Measurements from ENCODE around the gene MYL12B. TPM values are rescaled to one million over a fixed set of nuclear protein-coding genes. Genes with fewer than 3 reads are reported as not detected.

Gene MYL12B
- total RNA-seq, 2 experiments from 2014 or later = 402 to 404 TPM

- POLR2A ChIA-PET = interaction anchor here (0.9 kb wide), 1 partner anchor 10 kb away, joined by 3 read pairs; no protein-coding TSS in a partner anchor
- Mint-ChIP-seq H3K9me3 (ENCODE audit: insufficient read depth) (no peaks in the 10 kb centered on the region), H3K27ac (no peak overlapping the region), H3K4me3 (no peak overlapping the region), H3K27me3 (ENCODE audit: low read depth) (no peaks in the 10 kb centered on the region), H3K4me1 (ENCODE audit: low read depth) (no peaks in the 10 kb centered on the region), H3K36me3 (ENCODE audit: low read depth) (no peaks in the 10 kb centered on the region)
- ATAC-seq (no peak), DNase-seq (no peak)
- CTCF ChIA-PET = interaction anchor here (0.8 to 1.4 kb wide), 5 partner anchors 8 to 93 kb away, joined by 3 to 5 read pairs (median 3); no protein-coding TSS in a partner anchor
These were observed 40.4 kb upstream of the MYL12B start for GRCh38 chr18:3221496-3221895.

DNA sequence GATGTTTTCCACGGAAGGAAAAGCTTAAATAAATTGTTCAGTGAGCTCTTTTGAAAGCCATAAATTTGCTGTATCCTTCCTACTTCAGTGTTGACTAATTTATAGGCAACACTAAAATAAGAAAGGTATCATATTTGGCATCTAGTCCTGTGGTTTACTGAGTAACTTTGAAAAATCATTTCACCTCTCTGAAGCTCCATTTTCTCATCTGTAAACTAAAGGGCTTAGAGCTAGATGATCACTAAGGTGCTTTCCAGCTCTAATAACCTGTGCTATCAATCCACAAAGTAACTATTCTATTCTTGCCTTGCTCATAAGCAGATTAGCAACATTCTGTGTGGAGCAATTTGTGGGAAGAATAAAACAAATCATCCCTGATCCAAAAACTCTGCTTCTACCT lies 38.6 kb upstream of the MYL12B start:
- Mint-ChIP-seq H3K36me3 (ENCODE audit: low read depth) (no peaks in the 10 kb centered on the region), H3K9me3 (ENCODE audit: insufficient read depth) (no peaks in the 10 kb centered on the region), H3K4me1 (ENCODE audit: low read depth) (no peaks in the 10 kb centered on the region), H3K4me3 (no peak overlapping the region), H3K27me3 (ENCODE audit: low read depth) (no peaks in the 10 kb centered on the region), H3K27ac (no peak overlapping the region)
- CTCF ChIA-PET = interaction anchor here (1.0 kb wide), 1 partner anchor 94 kb away, joined by 5 read pairs; no protein-coding TSS in a partner anchor
- POLR2A ChIA-PET = no interaction called here
- ATAC-seq (no peak), DNase-seq (no peak)

DNA sequence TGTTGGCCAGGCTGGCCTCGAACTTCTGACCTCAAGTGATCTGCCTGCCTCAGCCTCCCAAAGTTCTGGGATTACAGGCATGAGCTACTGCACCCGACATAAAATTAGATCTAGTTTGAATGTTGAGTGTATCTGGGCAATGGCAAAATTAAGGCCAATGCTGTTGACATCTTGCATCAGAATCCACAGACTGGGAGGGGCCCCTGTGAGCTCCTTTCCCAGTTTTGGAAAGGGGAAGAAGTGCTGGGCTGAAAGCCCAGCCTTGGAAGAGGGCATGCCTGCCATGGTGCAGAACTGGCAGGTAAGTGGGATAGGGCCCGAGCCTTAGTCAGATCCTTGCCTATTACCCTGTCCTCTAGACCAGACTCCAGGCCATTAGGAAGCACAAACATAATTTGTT lies 37.7 kb upstream of the MYL12B start:
- H3K27me3 Mint-ChIP-seq (ENCODE audit: low read depth) = no peaks in the 10 kb centered on the region
- H3K9me3 Mint-ChIP-seq (ENCODE audit: insufficient read depth) = no peaks in the 10 kb centered on the region
- H3K36me3 Mint-ChIP-seq (ENCODE audit: low read depth) = no peaks in the 10 kb centered on the region
- no peak overlapping the region for H3K27ac Mint-ChIP-seq
- no peak overlapping the region for H3K4me3 Mint-ChIP-seq
- DNase-seq (no peak), ATAC-seq (no peak)
- no peaks in the 10 kb centered on the region for H3K4me1 Mint-ChIP-seq (ENCODE audit: low read depth)
- ChIA-PET CTCF (interaction anchor here (0.6 kb wide), 1 partner anchor 73 kb away, joined by 3 read pairs; no protein-coding TSS in a partner anchor), POLR2A (no interaction called here)

- no peak overlapping the region for H3K27ac Mint-ChIP-seq
- no peak overlapping the region for H3K4me3 Mint-ChIP-seq
- ATAC-seq = no peak
- H3K27me3 Mint-ChIP-seq (ENCODE audit: low read depth) = no peaks in the 10 kb centered on the region
- H3K36me3 Mint-ChIP-seq (ENCODE audit: low read depth) = no peaks in the 10 kb centered on the region
- ChIA-PET CTCF (interaction anchor here (0.6 to 2.2 kb wide), 3 partner anchors 9 to 115 kb away, joined by 3 to 6 read pairs (median 3); no protein-coding TSS in a partner anchor), POLR2A (interaction anchor here (0.7 kb wide), 1 partner anchor 38 kb away, joined by 3 read pairs; no protein-coding TSS in a partner anchor)
- H3K4me1 Mint-ChIP-seq (ENCODE audit: low read depth) = peaks cover 3% of the 10 kb centered on the region
- H3K9me3 Mint-ChIP-seq (ENCODE audit: insufficient read depth) = no peaks in the 10 kb centered on the region
- DNase-seq = no peak
These were observed 36.3 kb upstream of the MYL12B start for GRCh38 chr18:3225588-3225987.

DNA sequence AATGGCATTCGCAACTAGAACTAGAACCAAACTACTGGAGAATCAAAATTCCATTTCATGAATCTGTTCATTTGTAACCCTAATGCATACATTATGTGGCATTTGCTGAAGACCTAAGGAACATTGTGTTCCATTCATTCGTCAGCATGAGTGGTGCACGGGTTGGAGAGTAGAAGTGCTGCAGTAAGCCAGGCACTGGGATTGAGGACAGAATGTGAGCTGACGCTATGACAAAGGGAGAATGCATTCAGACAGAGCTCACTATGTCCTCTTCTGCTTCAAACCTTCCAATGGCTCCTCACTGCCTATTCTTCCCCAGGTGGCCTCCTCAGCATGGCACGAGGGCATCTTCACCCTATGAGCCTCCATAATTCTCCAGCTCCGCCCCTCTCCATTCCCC lies 35.9 kb upstream of the MYL12B start:
- no peak for DNase-seq
- no peaks in the 10 kb centered on the region for H3K27me3 Mint-ChIP-seq (ENCODE audit: low read depth)
- ATAC-seq = no peak

GRCh38 chr18:3230401-3231334 lies 31.3 kb upstream of the MYL12B start:
- CTCF ChIA-PET = interaction anchor here (0.7 kb wide), 1 partner anchor 34 kb away, joined by 3 read pairs; no protein-coding TSS in a partner anchor
- H3K27me3 Mint-ChIP-seq (ENCODE audit: low read depth) = no peaks in the 10 kb centered on the region
- DNase-seq (no peak), ATAC-seq (no peak)
- peaks cover 5% of the 10 kb centered on the region for H3K4me1 Mint-ChIP-seq (ENCODE audit: low read depth)
- no peak overlapping the region for H3K4me3 Mint-ChIP-seq
- POLR2A ChIA-PET = no interaction called here
- no peak overlapping the region for H3K27ac Mint-ChIP-seq
- no peaks in the 10 kb centered on the region for H3K36me3 Mint-ChIP-seq (ENCODE audit: low read depth)
- H3K9me3 Mint-ChIP-seq (ENCODE audit: insufficient read depth) = no peaks in the 10 kb centered on the region

More for the DNA sequence above, 35.9 kb upstream of the MYL12B start:
- ChIA-PET CTCF (interaction anchor here (0.6 to 2.2 kb wide), 2 partner anchors 8 to 13 kb away, joined by 3 to 6 read pairs; no protein-coding TSS in a partner anchor), POLR2A (no interaction called here)
- H3K36me3 Mint-ChIP-seq (ENCODE audit: low read depth) = no peaks in the 10 kb centered on the region
- peaks cover 5% of the 10 kb centered on the region for H3K4me1 Mint-ChIP-seq (ENCODE audit: low read depth)
- H3K4me3 Mint-ChIP-seq = no peak overlapping the region
- H3K27ac Mint-ChIP-seq = no peak overlapping the region
- no peaks in the 10 kb centered on the region for H3K9me3 Mint-ChIP-seq (ENCODE audit: insufficient read depth)

GRCh38 chr18:3233004-3233403 lies 28.9 kb upstream of the MYL12B start:
- no peak for ATAC-seq
- no peaks in the 10 kb centered on the region for H3K36me3 Mint-ChIP-seq (ENCODE audit: low read depth)
- CTCF ChIA-PET = interaction anchor here (0.9 kb wide), 1 partner anchor 11 kb away, joined by 3 read pairs; no protein-coding TSS in a partner anchor
- H3K4me3 Mint-ChIP-seq = no peak overlapping the region
- peaks cover 5% of the 10 kb centered on the region for H3K4me1 Mint-ChIP-seq (ENCODE audit: low read depth)
- POLR2A ChIA-PET = no interaction called here
- DNase-seq = no peak
- H3K27me3 Mint-ChIP-seq (ENCODE audit: low read depth) = no peaks in the 10 kb centered on the region
- no peak overlapping the region for H3K27ac Mint-ChIP-seq
- no peaks in the 10 kb centered on the region for H3K9me3 Mint-ChIP-seq (ENCODE audit: insufficient read depth)

DNA sequence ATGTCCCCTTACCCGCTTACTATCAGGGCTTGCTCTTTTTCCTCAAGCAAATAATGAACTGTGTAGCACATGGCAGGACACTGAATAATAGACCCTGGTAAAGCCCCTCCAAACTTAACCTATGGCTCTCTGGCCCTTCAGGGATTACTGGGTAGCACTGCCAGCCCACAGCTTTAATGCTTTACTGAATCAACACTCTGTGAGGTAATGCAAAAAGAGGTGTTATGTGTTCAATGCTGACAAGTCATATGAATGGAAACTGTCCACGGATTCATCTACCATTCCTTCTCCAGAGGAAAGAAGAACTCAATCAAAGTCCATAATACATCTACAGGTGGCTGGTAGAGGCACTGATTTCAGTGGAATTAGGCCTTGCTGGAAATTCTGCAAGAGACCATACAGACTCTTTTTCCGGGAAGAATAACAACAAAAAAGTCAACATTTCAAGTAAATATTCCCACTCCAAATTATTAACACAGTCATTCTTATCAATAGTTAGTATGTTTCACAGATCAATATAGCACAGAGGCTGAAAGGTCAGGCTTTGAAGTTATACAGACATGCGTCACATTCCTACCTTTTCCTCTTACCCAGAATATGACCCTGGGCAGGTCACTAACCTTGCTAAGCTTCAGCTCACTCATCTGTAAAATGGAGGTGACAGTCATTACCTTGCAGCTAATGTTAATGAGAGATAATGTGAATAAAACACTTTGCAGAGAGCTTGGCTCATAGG lies 28.3 kb upstream of the MYL12B start:
- H3K27ac Mint-ChIP-seq = no peak overlapping the region

DNA sequence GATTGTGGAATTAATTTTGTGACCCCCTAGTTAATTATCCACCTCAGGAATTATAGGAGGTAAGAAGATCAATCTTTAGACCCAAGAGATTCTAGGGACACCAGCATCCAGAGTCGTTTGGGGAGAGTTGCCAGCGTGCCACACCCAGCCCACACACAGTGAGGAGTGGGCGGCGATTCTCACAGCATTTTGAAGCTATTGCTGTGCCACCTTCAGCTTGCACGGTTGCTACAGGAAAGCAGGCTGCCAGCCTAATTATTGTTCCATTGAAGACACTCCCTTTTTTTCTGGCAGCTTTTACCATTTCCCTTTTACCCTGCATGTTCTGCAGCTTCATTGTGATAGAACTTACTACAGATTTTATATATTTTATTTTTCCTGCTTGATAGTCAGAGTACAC lies 27.5 kb upstream of the MYL12B start:
- ChIA-PET POLR2A (interaction anchor here (1.4 kb wide), 1 partner anchor 11 kb away, joined by 6 read pairs; no protein-coding TSS in a partner anchor), CTCF (interaction anchor here (0.6 to 1.2 kb wide), 4 partner anchors 9 to 468 kb away, joined by 3 to 4 read pairs (median 3); no protein-coding TSS in a partner anchor)
- peaks cover 5% of the 10 kb centered on the region for H3K4me1 Mint-ChIP-seq (ENCODE audit: low read depth)
- ATAC-seq = no peak
- no peak for DNase-seq
- H3K36me3 Mint-ChIP-seq (ENCODE audit: low read depth) = no peaks in the 10 kb centered on the region
- H3K9me3 Mint-ChIP-seq (ENCODE audit: insufficient read depth) = no peaks in the 10 kb centered on the region
- no peak overlapping the region for H3K4me3 Mint-ChIP-seq
- H3K27ac Mint-ChIP-seq = no peak overlapping the region
- H3K27me3 Mint-ChIP-seq (ENCODE audit: low read depth) = no peaks in the 10 kb centered on the region

More for the DNA sequence above, 28.3 kb upstream of the MYL12B start:
- H3K36me3 Mint-ChIP-seq (ENCODE audit: low read depth) = no peaks in the 10 kb centered on the region
- no peaks in the 10 kb centered on the region for H3K9me3 Mint-ChIP-seq (ENCODE audit: insufficient read depth)
- ChIA-PET CTCF (interaction anchor here (0.9 to 1.2 kb wide), 2 partner anchors 10 to 12 kb away, joined by 3 to 4 read pairs; no protein-coding TSS in a partner anchor), POLR2A (interaction anchor here (0.5 to 1.4 kb wide), 2 partner anchors 12 to 16 kb away, joined by 3 to 6 read pairs; no protein-coding TSS in a partner anchor)
- H3K27me3 Mint-ChIP-seq (ENCODE audit: low read depth) = no peaks in the 10 kb centered on the region
- DNase-seq (no peak), ATAC-seq (no peak)
- H3K4me3 Mint-ChIP-seq = no peak overlapping the region
- peaks cover 5% of the 10 kb centered on the region for H3K4me1 Mint-ChIP-seq (ENCODE audit: low read depth)

DNA sequence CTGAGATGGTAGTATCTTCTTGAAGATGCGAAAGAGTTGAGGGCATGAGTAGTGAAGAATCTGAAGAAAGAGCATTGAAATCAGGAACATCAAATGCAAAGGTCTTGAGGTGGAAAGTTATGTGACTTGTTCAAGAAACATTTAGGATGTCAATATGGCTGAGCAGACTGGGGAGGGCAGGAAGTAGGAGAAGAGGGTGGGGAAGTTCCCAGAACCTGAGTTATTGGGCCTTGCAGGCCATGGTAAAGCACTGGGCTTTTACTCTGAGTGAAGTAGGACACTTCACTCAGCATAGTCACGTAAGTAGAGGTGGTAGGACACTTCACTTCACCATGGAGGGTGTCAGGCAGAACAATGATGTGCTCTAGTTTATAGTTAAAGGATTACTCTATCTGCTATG lies 26.1 kb upstream of the MYL12B start:
- Mint-ChIP-seq H3K4me3 (no peak overlapping the region), H3K27ac (no peak overlapping the region), H3K27me3 (ENCODE audit: low read depth) (no peaks in the 10 kb centered on the region), H3K4me1 (ENCODE audit: low read depth) (no peaks in the 10 kb centered on the region), H3K36me3 (ENCODE audit: low read depth) (peaks cover 5% of the 10 kb centered on the region), H3K9me3 (ENCODE audit: insufficient read depth) (no peaks in the 10 kb centered on the region)
- CTCF ChIA-PET = interaction anchor here (0.7 kb wide), 1 partner anchor 84 kb away, joined by 3 read pairs; no protein-coding TSS in a partner anchor
- POLR2A ChIA-PET = no interaction called here
- ATAC-seq (no peak), DNase-seq (no peak)

- ATAC-seq (no peak), DNase-seq (no peak)
- Mint-ChIP-seq H3K27me3 (ENCODE audit: low read depth) (no peaks in the 10 kb centered on the region), H3K9me3 (ENCODE audit: insufficient read depth) (no peaks in the 10 kb centered on the region), H3K36me3 (ENCODE audit: low read depth) (peaks cover 9% of the 10 kb centered on the region), H3K27ac (no peak overlapping the region), H3K4me3 (no peak overlapping the region), H3K4me1 (ENCODE audit: low read depth) (no peaks in the 10 kb centered on the region)
- POLR2A ChIA-PET = no interaction called here
- CTCF ChIA-PET = interaction anchor here (0.7 kb wide), 1 partner anchor 85 kb away, joined by 3 read pairs; no protein-coding TSS in a partner anchor
These were observed 25.5 kb upstream of the MYL12B start for GRCh38 chr18:3236470-3236869.
